GM19193 (cell line): ENCODE data around the gene CCDC188.

Experiments
- POLR2A ChIP-seq: IDR thresholded peaks from 4 replicates; pipeline ENCODE4 v1.6.1; 2011; ENCODE audit not compliant: insufficient read depth, insufficient read length; ENCODE audit errors: extremely low read depth

The CCDC188 gene

GRCh38 chr22:20116951-20117632 is 33.8 kb downstream of the CCDC188 start, which contains the start of gene TRMT2A:
TRMT2A (minus strand) TSS chr22:20117226; CDS start chr22:20116906, 320 bp downstream.
- peak; percentile 73 for TF ChIP-seq POLR2A

- TF ChIP-seq POLR2A: no peak
Observed at GRCh38 chr22:20116376-20116950, 34.4 kb downstream of the CCDC188 start.

GRCh38 chr22:20115691-20116375 is 35.0 kb downstream of the CCDC188 start, which contains the start of gene RANBP1:
RANBP1 (plus strand) TSS chr22:20116104; CDS start chr22:20116185, 81 bp downstream.
- TF ChIP-seq POLR2A: no peak

GRCh38 chr22:20114506-20115475 is 36.1 kb downstream of the CCDC188 start:
- TF ChIP-seq POLR2A: no peak

GRCh38 chr22:20113551-20114310 is 37.1 kb downstream of the CCDC188 start:
- TF ChIP-seq POLR2A: no peak

GRCh38 chr22:20112623-20113511 is 38.0 kb downstream of the CCDC188 start:
- TF ChIP-seq POLR2A: no peak

- TF ChIP-seq POLR2A: no peak
Observed at GRCh38 chr22:20111689-20112622, 38.9 kb downstream of the CCDC188 start.

- TF ChIP-seq POLR2A: peak; percentile 39
Observed at GRCh38 chr22:20111045-20111688, 39.7 kb downstream of the CCDC188 start.

- no peak for TF ChIP-seq POLR2A
Observed at GRCh38 chr22:20110359-20110985, 40.4 kb downstream of the CCDC188 start.

GRCh38 chr22:20109411-20110358 is 41.2 kb downstream of the CCDC188 start:
- TF ChIP-seq POLR2A: peak; percentile 42

- no peak for TF ChIP-seq POLR2A
Observed at GRCh38 chr22:20108757-20109230, 42.1 kb downstream of the CCDC188 start.
